Panc1 (cell line): ENCODE data around the gene PCDHGA6. TPM values are rescaled to one million over a fixed set of nuclear protein-coding genes. Genes with fewer than 3 reads are reported as not detected.
"Not testable (repeated sequence)": the region's sequence is repeated elsewhere in the genome, so short reads cannot be mapped to it uniquely, and the experiment has no call there.

Experiments used
- ATAC-seq: fragments of 200-7000 bp; cut with Tn5 transposase; 2 replicates; pipeline ENCODE4 v1.9.1; 2020; ENCODE audit warnings: mild to moderate bottlenecking, moderate library complexity
- BruUV-seq: library from RNA; stranded (reverse); fragments of 400-500 nt; replicated peaks from 2 replicates; lab custom pipeline; 2021; lab: Mats Ljungman, UMichigan
- CTCF ChIA-PET: fragments of 300-600 bp; sonication (Branson Sonifier 250); formaldehyde crosslinking; loops from one replicate; lab custom pipeline; 2022; ENCODE audit warnings: antibody characterized with exemption; lab: Charles Lee
- POLR2A ChIA-PET: fragments of 300-600 bp; sonication (Branson Sonifier 250); formaldehyde crosslinking; loops from one replicate; lab custom pipeline; 2022; ENCODE audit warnings: antibody characterized with exemption; lab: Charles Lee
- DNase-seq: peaks from one replicate; pipeline ENCODE4 v3.0.0-alpha.2; 2010; ENCODE audit warnings: low read depth, low spot score
- H3K27ac ChIP-seq: 2 replicates; pipeline ENCODE4 v1.5.1; 2011; ENCODE audit warnings: mild to moderate bottlenecking, low read length, inconsistent platforms
- H3K27me3 ChIP-seq: fragments of 200-500 bp; sonication (Bioruptor generic); 2 replicates; pipeline ENCODE4 v1.6.0; 2014; ENCODE audit warnings: low read length, inconsistent platforms; ENCODE audit not compliant: control insufficient read depth, insufficient read depth
- H3K36me3 ChIP-seq: fragments of 200-500 bp; sonication (Bioruptor generic); 2 replicates; pipeline ENCODE4 v1.5.1; 2014; ENCODE audit warnings: inconsistent platforms, mild to moderate bottlenecking, low read length, moderate library complexity; ENCODE audit not compliant: control insufficient read depth, insufficient read depth
- H3K4me1 ChIP-seq: 2 replicates; pipeline ENCODE4 v1.5.1; 2011; ENCODE audit warnings: inconsistent platforms, mild to moderate bottlenecking, low read length, moderate library complexity; ENCODE audit not compliant: control insufficient read depth, insufficient read depth
- H3K4me3 ChIP-seq, 2 experiments: 2 replicates each; pipeline ENCODE4 v1.5.1; 2011 to 2012; ENCODE audit warnings: low read depth in 2 of 2, low read length in 2 of 2, mild to moderate bottlenecking in 2 of 2, inconsistent platforms in 1 of 2, moderate library complexity in 1 of 2
- H3K9me3 ChIP-seq: fragments of 200-500 bp; sonication (Bioruptor generic); 2 replicates; pipeline ENCODE4 v1.5.1; 2014; ENCODE audit warnings: low read depth, mild to moderate bottlenecking, inconsistent platforms, low read length, moderate library complexity; ENCODE audit not compliant: control insufficient read depth, insufficient read depth
- CTCF ChIP-seq: fragments of 450-650 bp; IDR thresholded peaks from 2 replicates; pipeline ENCODE4 v1.5.1; 2017; ENCODE audit warnings: mild to moderate bottlenecking
- POLR2AphosphoS5 ChIP-seq: IDR thresholded peaks from 2 replicates; pipeline ENCODE4 v1.6.1; 2012; ENCODE audit warnings: mild to moderate bottlenecking, low read depth, low read length, moderate library complexity
- REST ChIP-seq, 2 experiments: IDR thresholded peaks; 2 replicates each; pipeline ENCODE4 v1.6.1; 2011 to 2012; ENCODE audit warnings: low read depth in 2 of 2, control low read depth in 1 of 2, low read length in 1 of 2, mild to moderate bottlenecking in 1 of 2, moderate library complexity in 1 of 2; ENCODE audit not compliant: insufficient read depth in 1 of 2
- SIN3A ChIP-seq: IDR thresholded peaks from 2 replicates; pipeline ENCODE4 v1.6.1; 2012; ENCODE audit warnings: low read depth, mild to moderate bottlenecking, low read length, moderate library complexity, borderline replicate concordance; ENCODE audit not compliant: insufficient read depth
- TCF7L2 ChIP-seq: IDR thresholded peaks from 2 replicates; pipeline ENCODE4 v1.6.1; 2011; ENCODE audit warnings: mild to moderate bottlenecking, low read depth, low read length, inconsistent platforms
- in situ Hi-C: cut with HindIII; loops from 2 replicates; pipeline ENCODE4 v1.10.0; 2016; ENCODE audit warnings: low sequenced_read_pairs, low pct_unique_long_range_greater_than_20kb
- intact Hi-C: fragments of 100-400 bp; cut with micrococcal nuclease; formaldehyde crosslinking; loops from one replicate; pipeline ENCODE4 v1.10.0; 2022; ENCODE audit not compliant: unreplicated experiment
- total RNA-seq: library from RNA; stranded (reverse); gene quantifications from one replicate; pipeline ENCODE4 v1.2.1, GENCODE V29; 2021; ENCODE audit not compliant: unreplicated experiment

The PCDHGA6 gene
- total RNA-seq, 1 experiment from 2014 or later = 0.59 TPM

DNA sequence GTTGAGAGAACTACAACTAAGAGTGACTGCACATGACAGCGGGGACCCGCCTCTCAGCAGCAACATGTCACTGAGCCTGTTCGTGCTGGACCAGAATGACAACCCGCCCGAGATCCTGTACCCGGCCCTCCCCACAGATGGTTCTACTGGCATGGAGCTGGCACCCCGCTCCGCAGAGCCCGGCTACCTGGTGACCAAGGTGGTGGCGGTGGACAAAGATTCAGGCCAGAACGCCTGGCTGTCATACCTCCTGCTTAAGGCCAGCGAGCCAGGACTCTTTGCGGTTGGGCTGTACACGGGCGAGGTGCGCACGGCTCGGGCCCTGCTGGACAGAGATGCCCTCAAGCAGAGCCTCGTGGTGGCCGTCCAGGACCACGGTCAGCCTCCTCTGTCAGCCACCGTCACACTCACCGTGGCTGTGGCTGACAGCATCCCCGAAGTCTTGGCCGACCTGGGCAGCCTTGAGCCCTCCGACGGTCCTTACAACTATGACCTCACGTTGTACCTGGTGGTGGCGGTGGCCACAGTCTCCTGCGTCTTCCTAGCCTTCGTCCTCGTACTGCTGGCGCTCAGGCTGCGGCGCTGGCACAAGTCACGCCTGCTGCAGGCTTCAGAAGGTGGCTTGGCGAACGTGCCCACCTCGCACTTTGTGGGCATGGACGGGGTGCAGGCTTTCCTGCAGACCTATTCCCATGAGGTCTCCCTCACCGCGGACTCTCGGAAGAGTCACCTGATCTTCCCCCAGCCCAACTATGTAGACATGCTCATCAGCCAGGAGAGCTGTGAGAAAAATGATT lies 11.0 kb downstream of the PCDHGA6 start:
- CTCF ChIA-PET = no interaction called here
- DNase-seq (no peak), ATAC-seq (no peak)
- Histone ChIP-seq H3K36me3 (no peaks in the 10 kb centered on the region), H3K9me3 (no peaks in the 10 kb centered on the region), H3K4me1 (no peaks in the 10 kb centered on the region), H3K27me3 (no peaks in the 10 kb centered on the region), H3K4me3 (no peak overlapping the region), H3K27ac (no peak overlapping the region)
- in situ Hi-C loops = no loop called here
- intact Hi-C loops = no loop called here
- TF ChIP-seq TCF7L2 = no peak
- no peak for TF ChIP-seq SIN3A
- TF ChIP-seq POLR2AphosphoS5 = no peak
- TF ChIP-seq REST (IDR thresholded peaks at IDR 0.05; ENCODE audit: insufficient read depth in 1 of 2, low read depth in 2 of 2, low read length in 1 of 2) = no peak
- no peak for TF ChIP-seq CTCF
- no TSS peak for BruUV-seq
- POLR2A ChIA-PET = no interaction called here

DNA sequence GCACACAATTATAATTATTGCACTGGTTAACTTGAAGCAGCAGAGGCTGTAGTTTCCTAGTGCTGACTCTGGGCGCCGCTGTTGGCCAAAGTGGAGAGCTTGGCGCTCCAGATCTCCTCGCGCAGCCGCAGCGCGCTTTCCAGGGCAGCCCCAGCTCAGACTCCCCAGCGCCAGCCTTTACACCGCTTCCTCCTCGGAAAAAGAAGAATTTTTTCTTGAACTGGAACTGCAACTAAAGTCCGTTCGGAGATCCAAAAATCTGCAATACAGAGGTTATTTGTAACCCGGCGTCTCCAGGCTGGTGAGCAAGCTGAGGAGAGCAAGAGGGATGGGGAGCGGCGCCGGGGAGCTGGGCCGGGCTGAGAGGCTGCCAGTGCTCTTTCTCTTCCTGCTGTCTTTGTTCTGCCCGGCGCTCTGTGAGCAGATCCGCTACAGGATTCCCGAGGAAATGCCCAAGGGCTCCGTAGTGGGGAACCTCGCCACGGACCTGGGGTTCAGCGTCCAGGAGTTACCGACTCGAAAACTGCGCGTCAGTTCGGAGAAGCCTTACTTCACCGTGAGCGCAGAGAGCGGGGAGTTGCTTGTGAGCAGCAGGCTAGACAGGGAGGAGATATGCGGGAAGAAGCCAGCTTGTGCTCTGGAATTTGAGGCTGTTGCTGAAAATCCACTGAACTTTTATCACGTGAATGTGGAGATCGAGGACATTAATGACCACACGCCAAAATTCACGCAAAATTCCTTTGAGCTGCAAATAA lies 14.0 kb downstream of the PCDHGA6 start, which contains the start of gene PCDHGB4:
Gene PCDHGB4, plus strand, starts transcription at position 142 of the 755 bp plus-strand sequence. Its CDS starts 187 bp downstream, at position 329.
- CTCF ChIA-PET, DNase-seq: not testable (repeated sequence)

More for the DNA sequence above, 14.0 kb downstream of the PCDHGA6 start, which contains the start of gene PCDHGB4:
- H3K27ac ChIP-seq, H3K27me3 ChIP-seq, POLR2A ChIA-PET, H3K4me3 ChIP-seq, BruUV-seq, in situ Hi-C loops, H3K9me3 ChIP-seq, H3K36me3 ChIP-seq, ATAC-seq, intact Hi-C loops, H3K4me1 ChIP-seq: not testable (repeated sequence)
